ENCODE results near the gene VTN. TPM values are rescaled to one million over a fixed set of nuclear protein-coding genes. Genes with fewer than 3 reads are reported as not detected.

The VTN gene
- total and polyA plus RNA-seq, 2 experiments from 2014 or later = 0.16 TPM; not detected in 1

GRCh38 chr17:28327709-28328108, 42.4 kb downstream of the VTN start:
- Histone ChIP-seq H3K36me3 (ENCODE audit: insufficient read depth) (peaks cover 22% of the 10 kb centered on the region), H3K4me3 (no peak overlapping the region), H3K4me1 (ENCODE audit: insufficient read depth) (peaks cover 17% of the 10 kb centered on the region), H3K4me2 (no peak overlapping the region), H3K27ac (ENCODE audit: low read depth) (peak overlapping the region; percentile 5; the same call in 1 of the 2 replicates), H3K9me2 (ENCODE audit: insufficient read depth) (no peaks in the 10 kb centered on the region), H3K27me3 (ENCODE audit: insufficient read depth) (no peaks in the 10 kb centered on the region), H4K20me1 (replicated peaks; ENCODE audit: insufficient read depth) (peaks cover 49% of the 10 kb centered on the region), H2AFZ (no peak overlapping the region), H3K79me2 (replicated peaks; ENCODE audit: insufficient read depth) (peaks cover 35% of the 10 kb centered on the region), H3F3A (replicated peaks; ENCODE audit: low read depth) (peaks cover 23% of the 10 kb centered on the region; the same call in 1 of the 2 replicates)
- H3K27ac Mint-ChIP-seq = no peak overlapping the region
- TF ChIP-seq CTCF (conservative IDR thresholded peaks at IDR 0.05; ENCODE audit: low read depth in 2 of 2) (0 out of 4 replicates have a peak, but pooled peaks have one; percentile 8 to 15), EZH2 (IDR thresholded peaks at IDR 0.05; ENCODE audit: low read depth, unreplicated experiment) (no peak)
- no peak for DNase-seq (ENCODE audit: low spot score)
- peaks cover 52% of the 10 kb centered on the region for H3K36me3 Mint-ChIP-seq (ENCODE audit: low read depth)
- peaks cover 5% of the 10 kb centered on the region for H3K27me3 Mint-ChIP-seq (ENCODE audit: insufficient read depth, low read depth, poor library complexity)
- H3K4me3 Mint-ChIP-seq = no peak overlapping the region
- no peaks in the 10 kb centered on the region for H3K9me3 Mint-ChIP-seq
- ATAC-seq = no peak
- H3K4me1 Mint-ChIP-seq = peaks cover 5% of the 10 kb centered on the region

GRCh38 chr17:28327031-28327607, 43.0 kb downstream of the VTN start:
- Histone ChIP-seq H3F3A (replicated peaks; ENCODE audit: low read depth) (peaks cover 23% of the 10 kb centered on the region; the same call in 1 of the 2 replicates), H2AFZ (no peak overlapping the region), H3K79me2 (replicated peaks; ENCODE audit: insufficient read depth) (peaks cover 41% of the 10 kb centered on the region), H3K27me3 (ENCODE audit: insufficient read depth) (no peaks in the 10 kb centered on the region), H4K20me1 (replicated peaks; ENCODE audit: insufficient read depth) (peaks cover 55% of the 10 kb centered on the region), H3K4me2 (no peak overlapping the region), H3K36me3 (ENCODE audit: insufficient read depth) (peaks cover 22% of the 10 kb centered on the region), H3K4me3 (no peak overlapping the region), H3K9me2 (ENCODE audit: insufficient read depth) (no peaks in the 10 kb centered on the region), H3K27ac (ENCODE audit: low read depth) (peak overlapping the region; percentile 5; the same call in 1 of the 2 replicates), H3K4me1 (ENCODE audit: insufficient read depth) (peaks cover 21% of the 10 kb centered on the region)
- peaks cover 9% of the 10 kb centered on the region for H3K4me1 Mint-ChIP-seq
- no peak overlapping the region for H3K4me3 Mint-ChIP-seq
- DNase-seq (ENCODE audit: low spot score) (no peak), ATAC-seq (no peak)
- H3K27me3 Mint-ChIP-seq (ENCODE audit: insufficient read depth, low read depth, poor library complexity) = peaks cover 5% of the 10 kb centered on the region
- no peaks in the 10 kb centered on the region for H3K9me3 Mint-ChIP-seq
- no peak overlapping the region for H3K27ac Mint-ChIP-seq
- TF ChIP-seq CREB1 (CRISPR knock-in tag; IDR thresholded peaks at IDR 0.05; ENCODE audit: low read depth) (no peak), JUNB (IDR thresholded peaks at IDR 0.05; ENCODE audit: unreplicated experiment) (no peak), ZNF114 (CRISPR knock-in tag; IDR thresholded peaks at IDR 0.05) (no peak), STAT1 (IDR thresholded peaks at IDR 0.05; ENCODE audit: unreplicated experiment) (no peak), CTCF (conservative IDR thresholded peaks at IDR 0.05; ENCODE audit: low read depth in 2 of 2) (no peak), ZNF331 (CRISPR knock-in tag; IDR thresholded peaks at IDR 0.05; ENCODE audit: low read depth) (no peak), POLR2AphosphoS5 (IDR thresholded peaks at IDR 0.05; ENCODE audit: low read depth) (no peak), EZH2 (IDR thresholded peaks at IDR 0.05; ENCODE audit: low read depth, unreplicated experiment) (no peak), ETS1 (IDR thresholded peaks at IDR 0.05) (no peak), NANOG (IDR thresholded peaks at IDR 0.05; ENCODE audit: borderline replicate concordance) (no peak)
- H3K36me3 Mint-ChIP-seq (ENCODE audit: low read depth) = peaks cover 57% of the 10 kb centered on the region

Data from GM23338 (cell line).